H1 (cell line): Measurements from ENCODE around the gene KBTBD12. TPM values are rescaled to one million over a fixed set of nuclear protein-coding genes. Genes with fewer than 3 reads are reported as not detected.

Experiments
- CTCF ChIA-PET: fragments of 300-600 bp; sonication (Branson Sonifier 250); formaldehyde crosslinking; loops from one replicate; lab custom pipeline; 2021; ENCODE audit not compliant: partially characterized antibody; lab: Charles Lee
- POLR2A ChIA-PET: fragments of 300-600 bp; sonication (Branson Sonifier 250); formaldehyde crosslinking; loops from one replicate; lab custom pipeline; 2021; ENCODE audit warnings: inconsistent platforms; ENCODE audit not compliant: partially characterized antibody; lab: Charles Lee
- DNase-seq, 2 experiments: peaks; one replicate each; pipeline versions ENCODE4 v3.0.0 to v3.0.0-alpha.2; 2010 to 2022; ENCODE audit warnings: low spot score in 2 of 2, low read depth in 1 of 2, mixed read lengths in 1 of 2
- FAIRE-seq: peaks from 2 replicates; lab custom pipeline; 2011; peaks lifted over from hg19 to GRCh38; lab: Jason Lieb, UNC
- H2AFZ ChIP-seq: 2 replicates; pipeline ENCODE4 v1.8.1; 2012; ENCODE audit warnings: low read length, inconsistent platforms
- H2AK5ac ChIP-seq: 2 replicates; pipeline ENCODE4 v1.6.1; 2013; ENCODE audit warnings: low read depth, low read length
- H2BK120ac ChIP-seq: replicated peaks from 2 replicates; pipeline ENCODE3; 2013; ENCODE audit warnings: low read depth, low read length, inconsistent platforms
- H2BK12ac ChIP-seq: 2 replicates; pipeline ENCODE4 v1.6.1; 2013; ENCODE audit warnings: low read depth, low read length
- H2BK15ac ChIP-seq: 2 replicates; pipeline ENCODE4 v1.6.1; 2013; ENCODE audit warnings: low read length
- H2BK20ac ChIP-seq: 2 replicates; pipeline ENCODE4 v1.6.1; 2013; ENCODE audit warnings: low read length
- H2BK5ac ChIP-seq: 2 replicates; pipeline ENCODE4 v1.6.1; 2013; ENCODE audit warnings: low read depth, low read length
- H3K14ac ChIP-seq: 2 replicates; pipeline ENCODE4 v1.6.1; 2013; ENCODE audit warnings: inconsistent platforms; ENCODE audit not compliant: insufficient read length
- H3K18ac ChIP-seq: 2 replicates; pipeline ENCODE4 v1.6.1; 2013; ENCODE audit warnings: low read length; ENCODE audit errors: extremely low read depth
- H3K23ac ChIP-seq: 2 replicates; pipeline ENCODE4 v1.6.1; 2013; ENCODE audit warnings: inconsistent platforms; ENCODE audit not compliant: insufficient read length
- H3K23me2 ChIP-seq: 2 replicates; pipeline ENCODE4 v1.6.1; 2013; ENCODE audit warnings: low read depth, low read length
- H3K27ac ChIP-seq: 2 replicates; pipeline ENCODE4 v1.6.1; 2011; ENCODE audit warnings: low read depth, low read length, inconsistent platforms
- H3K27me3 ChIP-seq, 4 experiments: replicated peaks in 1 of 4; 1 replicate in 1 of 4; 2 replicates in 3 of 4; pipeline versions ENCODE4 v1.6.1 to v1.8.1; 2011 to 2013; ENCODE audit warnings: low read length in 3 of 4, mild to moderate bottlenecking in 3 of 4, inconsistent platforms in 2 of 4, mixed read lengths in 2 of 4, moderate library complexity in 1 of 4; ENCODE audit not compliant: control insufficient read depth in 3 of 4, insufficient read depth in 3 of 4; ENCODE audit errors: extremely low read depth in 1 of 4
- H3K36me3 ChIP-seq, 4 experiments: 2 replicates each; pipeline versions ENCODE4 v1.6.1 to v1.8.1; 2011 to 2013; ENCODE audit warnings: mild to moderate bottlenecking in 4 of 4, low read length in 3 of 4, moderate library complexity in 2 of 4, control low read depth in 1 of 4, inconsistent platforms in 1 of 4; ENCODE audit not compliant: insufficient read depth in 4 of 4, control insufficient read depth in 2 of 4
- H3K4ac ChIP-seq: replicated peaks from 2 replicates; pipeline ENCODE3; 2013; ENCODE audit warnings: low read length, low read depth, mixed read lengths, inconsistent platforms; ENCODE audit not compliant: insufficient read length
- H3K4me1 ChIP-seq, 4 experiments: replicated peaks in 1 of 4; 1 replicate in 1 of 4; 2 replicates in 3 of 4; pipeline versions ENCODE4 v1.6.1 to v1.8.1; 2011 to 2013; ENCODE audit warnings: low read length in 3 of 4, inconsistent platforms in 2 of 4, mixed read lengths in 1 of 4; ENCODE audit not compliant: insufficient read depth in 4 of 4, control insufficient read depth in 3 of 4
- H3K4me2 ChIP-seq, 2 experiments: 2 replicates each; pipeline versions ENCODE4 v1.6.1 to v1.8.1; 2011 to 2013; ENCODE audit warnings: low read depth in 2 of 2, low read length in 2 of 2, control low read depth in 1 of 2, inconsistent platforms in 1 of 2, mild to moderate bottlenecking in 1 of 2; ENCODE audit not compliant: insufficient read depth in 1 of 2
- H3K4me3 ChIP-seq, 4 experiments: fragments of 200-600, 300-600 bp in 1 of 4; sonication (generic), shearing (Covaris generic), sonication (Bioruptor Twin) in 1 of 4; 2 replicates each; pipeline versions ENCODE4 v1.5.1 to v1.8.1; 2011 to 2016; ENCODE audit warnings: low read length in 4 of 4, low read depth in 3 of 4, control low read depth in 2 of 4, inconsistent platforms in 2 of 4, mild to moderate bottlenecking in 2 of 4, mixed read lengths in 1 of 4, moderate library complexity in 1 of 4; ENCODE audit not compliant: insufficient read depth in 2 of 4; ENCODE audit errors: extremely low read depth in 1 of 4
- H3K56ac ChIP-seq: replicated peaks from 2 replicates; pipeline ENCODE3; 2013; ENCODE audit warnings: low read depth, mild to moderate bottlenecking, mixed read lengths, low read length, inconsistent platforms; ENCODE audit not compliant: insufficient read length
- H3K79me1 ChIP-seq: 2 replicates; pipeline ENCODE4 v1.6.1; 2013; ENCODE audit warnings: low read depth, low read length, control low read depth
- H3K79me2 ChIP-seq, 2 experiments: 2 replicates each; pipeline versions ENCODE4 v1.6.1 to v1.8.1; 2012 to 2013; ENCODE audit warnings: low read length in 2 of 2, mild to moderate bottlenecking in 2 of 2, inconsistent platforms in 1 of 2; ENCODE audit not compliant: insufficient read depth in 2 of 2, control insufficient read depth in 1 of 2
- H3K9ac ChIP-seq, 4 experiments: replicated peaks in 1 of 4; 1 replicate in 1 of 4; 2 replicates in 3 of 4; pipeline versions ENCODE4 v1.6.1 to v1.8.1; 2011 to 2013; ENCODE audit warnings: low read depth in 3 of 4, low read length in 3 of 4, control low read depth in 2 of 4, mild to moderate bottlenecking in 2 of 4, moderate library complexity in 2 of 4, inconsistent platforms in 1 of 4; ENCODE audit errors: extremely low read depth in 1 of 4
- H3K9me3 ChIP-seq, 2 experiments: 2 replicates each; pipeline versions ENCODE4 v1.6.1 to v1.8.1; 2012 to 2013; ENCODE audit warnings: mild to moderate bottlenecking in 2 of 2, moderate library complexity in 2 of 2, control low read depth in 1 of 2, inconsistent platforms in 1 of 2, low read depth in 1 of 2, low read length in 1 of 2, mixed read lengths in 1 of 2; ENCODE audit not compliant: insufficient read depth in 2 of 2
- H4K20me1 ChIP-seq, 2 experiments: replicated peaks in 1 of 2; 2 replicates each; pipeline versions ENCODE3 to v1.8.1; 2011 to 2013; ENCODE audit warnings: inconsistent platforms in 2 of 2, low read length in 2 of 2, mild to moderate bottlenecking in 1 of 2; ENCODE audit not compliant: insufficient read depth in 2 of 2, control insufficient read depth in 1 of 2
- H4K5ac ChIP-seq: 2 replicates; pipeline ENCODE4 v1.6.1; 2013; ENCODE audit warnings: low read length, low read depth, mixed read lengths, inconsistent platforms; ENCODE audit not compliant: insufficient read length
- H4K8ac ChIP-seq: 2 replicates; pipeline ENCODE4 v1.8.0; 2013; ENCODE audit warnings: mild to moderate bottlenecking, moderate library complexity, low read length, inconsistent platforms; ENCODE audit not compliant: insufficient read depth; ENCODE audit errors: extremely low read depth
- H4K91ac ChIP-seq: replicated peaks from 2 replicates; pipeline ENCODE3; 2013; ENCODE audit warnings: low read length, mixed read lengths, inconsistent platforms; ENCODE audit not compliant: insufficient read length
- E2F6 ChIP-seq: IDR thresholded peaks from 2 replicates; pipeline ENCODE4 v1.6.1; 2012; ENCODE audit warnings: inconsistent platforms
- EGR1 ChIP-seq: IDR thresholded peaks from 2 replicates; pipeline ENCODE4 v1.6.1; 2011; ENCODE audit warnings: low read depth, low read length, borderline replicate concordance
- GABPA ChIP-seq: IDR thresholded peaks from 2 replicates; pipeline ENCODE4 v1.6.1; 2011; ENCODE audit warnings: mild to moderate bottlenecking, low read length, moderate library complexity, borderline replicate concordance; ENCODE audit not compliant: insufficient read depth
- HDAC6 ChIP-seq: IDR thresholded peaks from one replicate; pipeline ENCODE4 v1.7.1; 2012; ENCODE audit warnings: low read depth, mild to moderate bottlenecking, inconsistent platforms, low read length, moderate library complexity
- JUND ChIP-seq: IDR thresholded peaks from 2 replicates; pipeline ENCODE4 v1.6.1; 2011; ENCODE audit warnings: mild to moderate bottlenecking, improper control_type of control experiment, low read length
- KDM1A ChIP-seq: fragments of 200-600, 300-600 bp; sonication (generic); IDR thresholded peaks from 2 replicates; pipeline ENCODE4 v1.7.1; 2016; ENCODE audit warnings: mild to moderate bottlenecking, low read length, borderline replicate concordance
- KDM5A ChIP-seq: fragments of 200-600 bp; IDR thresholded peaks from 2 replicates; pipeline ENCODE4 v1.7.1; 2012; ENCODE audit warnings: mild to moderate bottlenecking, low read length, inconsistent platforms, mixed read lengths
- RBBP5 ChIP-seq: IDR thresholded peaks from 2 replicates; pipeline ENCODE4 v1.7.1; 2012; ENCODE audit warnings: low read depth, mild to moderate bottlenecking, inconsistent platforms, low read length, moderate library complexity, borderline replicate concordance
- SAP30 ChIP-seq: fragments of 300-600 bp; sonication (generic); IDR thresholded peaks from 2 replicates; pipeline ENCODE4 v1.7.1; 2012; ENCODE audit warnings: low read length, moderate library complexity, mild to moderate bottlenecking, inconsistent platforms; ENCODE audit not compliant: insufficient read depth, insufficient replicate concordance
- SIN3A ChIP-seq, 2 experiments: IDR thresholded peaks in 1 of 2; conservative IDR thresholded peaks in 1 of 2; 2 replicates each; pipeline ENCODE4 v1.6.1; 2011 to 2012; ENCODE audit warnings: low read length in 2 of 2, improper control_type of control experiment in 1 of 2, low read depth in 1 of 2, mild to moderate bottlenecking in 1 of 2
- SP2 ChIP-seq: IDR thresholded peaks from 2 replicates; pipeline ENCODE4 v1.6.1; 2012; ENCODE audit warnings: mild to moderate bottlenecking, low read length, inconsistent platforms
- SP4 ChIP-seq: IDR thresholded peaks from 2 replicates; pipeline ENCODE4 v1.6.1; 2012; ENCODE audit warnings: low read length, inconsistent platforms
- YY1 ChIP-seq: IDR thresholded peaks from 2 replicates; pipeline ENCODE4 v1.6.1; 2011; ENCODE audit warnings: low read depth, mild to moderate bottlenecking, low read length
- WGBS, 2 experiments: shearing (Covaris generic) in 1 of 2; methylation state at CpG; one replicate each; pipeline versions ENCODE4 v1.1.6 to v1.1.7; 2013 to 2015; ENCODE audit warnings: low lambda C conversion rate in 2 of 2, mixed read lengths in 2 of 2, inconsistent platforms in 1 of 2, low coverage in 1 of 2, missing lambda C conversion rate in 1 of 2; ENCODE audit not compliant: insufficient replicate concordance in 2 of 2, insufficient coverage in 1 of 2, insufficient read length in 1 of 2; ENCODE audit errors: extremely low coverage in 1 of 2, missing lambda C conversion rate in 1 of 2; 5-methylcytosine and 5-hydroxymethylcytosine counted together
- polyA plus RNA-seq, 7 experiments: library from polyadenylated mRNA; depleted of rRNA in 3 of 7; stranded (reverse) in 5 of 7; unstranded in 2 of 7; fragments of >200 nt in 5 of 7; fragments of 200-250 nt in 2 of 7; gene quantifications; 1 replicate in 5 of 7; 2 replicates in 1 of 7; 4 replicates in 1 of 7; pipeline versions ENCODE4 v1.2.1 to v1.2.3, GENCODE V29; 2011 to 2013; ENCODE audit warnings: missing spikeins in 2 of 7, mixed read lengths in 2 of 7
- total RNA-seq: library from RNA; stranded (reverse); fragmentation: NEBNext Ultra II Directional; extraction: Animal tissue kit (Norgen Biotek cat#: 25700); gene quantifications from 2 replicates; pipeline ENCODE4 v1.2.1, GENCODE V29; 2021
- TF ChIP-seq, protein P1 (sequence below): IDR thresholded peaks from 2 replicates; pipeline ENCODE4 v1.6.1; 2012; ENCODE audit warnings: inconsistent platforms

The KBTBD12 gene
- total and polyA plus RNA-seq, 2 of the 8 experiments (the other 6 are each of a cell fraction or from before 2014, with no cell fraction given), result 0.33 to 0.63 TPM

GRCh38 chr3:127951276-127951675 is 36.2 kb downstream of the KBTBD12 start:
- 80% methylated on average over 1 of the region's 1 CpG; no CpG with 5 or more reads in 1 of the 2 experiments for WGBS, 2 experiments
- H3K27ac ChIP-seq, result no peak overlapping the region
- H2AFZ ChIP-seq, result no peak overlapping the region
- H3K14ac ChIP-seq, result no peak overlapping the region
- no peaks in the 10 kb centered on the region for H3K9me3 ChIP-seq
- H3K4me2 ChIP-seq, result no peak overlapping the region
- no peaks in the 10 kb centered on the region for H3K79me1 ChIP-seq
- H3K36me3 ChIP-seq, result no peaks in the 10 kb centered on the region
- H4K20me1 ChIP-seq, result no peaks in the 10 kb centered on the region
- no peak overlapping the region for H2BK5ac ChIP-seq
- H3K4ac ChIP-seq, result no peak overlapping the region
- no peaks in the 10 kb centered on the region for H3K79me2 ChIP-seq
- no peak overlapping the region for H4K5ac ChIP-seq
- H3K4me1 ChIP-seq, result no peaks in the 10 kb centered on the region
- no peaks in the 10 kb centered on the region for H3K23me2 ChIP-seq
- H3K18ac ChIP-seq, result no peak overlapping the region
- ChIA-PET POLR2A (no interaction called here), CTCF (no interaction called here)
- no peak overlapping the region for H2BK15ac ChIP-seq
- H3K27me3 ChIP-seq, result no peaks in the 10 kb centered on the region; a peak in 1 of 7 replicates
- H4K8ac ChIP-seq, result no peak overlapping the region
- DNase-seq (no peak), FAIRE-seq (no peak)
- H2BK120ac ChIP-seq, result no peak overlapping the region
- H2AK5ac ChIP-seq, result no peak overlapping the region
- no peak overlapping the region for H2BK20ac ChIP-seq
- no peak overlapping the region for H3K9ac ChIP-seq
- H3K56ac ChIP-seq, result no peak overlapping the region
- TF ChIP-seq E2F6 (no peak), RBBP5 (no peak), SP2 (no peak), KDM1A (no peak), KDM5A (no peak), HDAC6 (no peak), JUND (no peak), EGR1 (no peak), SIN3A (conservative IDR thresholded peaks at IDR 0.05 in 1 of 2, IDR thresholded peaks at IDR 0.05 in 1 of 2; ENCODE audit: low read depth in 1 of 2, low read length in 2 of 2) (no peak), GABPA (no peak), SP4 (no peak), YY1 (no peak), SAP30 (no peak)
- TF ChIP-seq, protein P1, sequence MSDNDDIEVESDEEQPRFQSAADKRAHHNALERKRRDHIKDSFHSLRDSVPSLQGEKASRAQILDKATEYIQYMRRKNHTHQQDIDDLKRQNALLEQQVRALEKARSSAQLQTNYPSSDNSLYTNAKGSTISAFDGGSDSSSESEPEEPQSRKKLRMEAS, result no peak
- H4K91ac ChIP-seq, result no peak overlapping the region
- H3K4me3 ChIP-seq, result no peak overlapping the region
- H2BK12ac ChIP-seq, result no peak overlapping the region
- no peak overlapping the region for H3K23ac ChIP-seq
